Measurements from ENCODE around the gene NEUROD2.

The NEUROD2 gene

GRCh38 chr17:39612935-39613464 is 5.3 kb upstream of the NEUROD2 start:
- H3K36me3 ChIP-seq, result no peaks in the 10 kb centered on the region
- no peaks in the 10 kb centered on the region; the same call in 1 of the 2 replicates for H3K9me3 ChIP-seq
- H3K4me3 ChIP-seq (ENCODE audit: low read depth, low read length), result no peak overlapping the region
- peaks cover 39% of the 10 kb centered on the region for H3K27me3 ChIP-seq
- H3K4me1 ChIP-seq, result peaks cover 7% of the 10 kb centered on the region
- DNase-seq, result no peak
- TF ChIP-seq, protein P1, sequence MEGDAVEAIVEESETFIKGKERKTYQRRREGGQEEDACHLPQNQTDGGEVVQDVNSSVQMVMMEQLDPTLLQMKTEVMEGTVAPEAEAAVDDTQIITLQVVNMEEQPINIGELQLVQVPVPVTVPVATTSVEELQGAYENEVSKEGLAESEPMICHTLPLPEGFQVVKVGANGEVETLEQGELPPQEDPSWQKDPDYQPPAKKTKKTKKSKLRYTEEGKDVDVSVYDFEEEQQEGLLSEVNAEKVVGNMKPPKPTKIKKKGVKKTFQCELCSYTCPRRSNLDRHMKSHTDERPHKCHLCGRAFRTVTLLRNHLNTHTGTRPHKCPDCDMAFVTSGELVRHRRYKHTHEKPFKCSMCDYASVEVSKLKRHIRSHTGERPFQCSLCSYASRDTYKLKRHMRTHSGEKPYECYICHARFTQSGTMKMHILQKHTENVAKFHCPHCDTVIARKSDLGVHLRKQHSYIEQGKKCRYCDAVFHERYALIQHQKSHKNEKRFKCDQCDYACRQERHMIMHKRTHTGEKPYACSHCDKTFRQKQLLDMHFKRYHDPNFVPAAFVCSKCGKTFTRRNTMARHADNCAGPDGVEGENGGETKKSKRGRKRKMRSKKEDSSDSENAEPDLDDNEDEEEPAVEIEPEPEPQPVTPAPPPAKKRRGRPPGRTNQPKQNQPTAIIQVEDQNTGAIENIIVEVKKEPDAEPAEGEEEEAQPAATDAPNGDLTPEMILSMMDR (IDR thresholded peaks at IDR 0.05; ENCODE audit: low read depth, low read length), result no peak

DNA sequence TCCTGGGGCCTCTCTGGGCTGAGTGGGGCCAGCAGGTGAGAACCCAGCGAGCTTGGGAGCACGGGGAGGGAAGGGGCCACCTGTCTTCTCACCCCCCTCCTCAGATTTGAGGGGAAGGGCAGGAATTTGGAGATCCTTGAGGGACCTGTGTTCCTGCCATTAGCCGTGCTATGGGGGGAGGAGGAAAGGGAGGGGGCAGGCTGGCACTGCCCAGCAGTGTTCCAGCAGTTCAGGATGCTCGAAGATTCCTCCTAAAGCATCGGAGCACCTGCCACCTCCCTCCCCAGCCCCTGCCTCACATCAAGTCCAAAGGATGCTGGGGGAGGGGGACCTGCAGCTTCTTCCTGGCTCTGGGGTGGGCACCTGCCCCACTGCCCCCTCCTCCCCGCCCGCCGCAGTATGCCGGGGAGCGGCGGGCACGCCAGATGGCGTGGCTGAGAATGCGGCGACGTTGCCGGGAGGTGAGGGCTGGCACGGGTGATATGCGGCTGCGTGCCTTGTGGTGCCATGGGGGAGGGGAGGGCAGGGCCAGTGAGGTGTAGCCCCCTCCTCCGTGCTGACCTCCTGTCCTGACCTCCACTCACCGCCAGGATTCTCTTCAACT is 4.7 kb upstream of the NEUROD2 start:
- Histone ChIP-seq H3K4me1 (peaks cover 6% of the 10 kb centered on the region), H3K36me3 (no peaks in the 10 kb centered on the region), H3K4me3 (ENCODE audit: low read depth, low read length) (no peak overlapping the region), H3K27me3 (peaks cover 43% of the 10 kb centered on the region), H3K9me3 (no peaks in the 10 kb centered on the region; the same call in 1 of the 2 replicates)
- DNase-seq, result no peak
- TF ChIP-seq, protein P1 (IDR thresholded peaks at IDR 0.05; ENCODE audit: low read depth, low read length), result no peak

GRCh38 chr17:39611401-39612112 is 3.8 kb upstream of the NEUROD2 start:
- DNase-seq, result no peak
- Histone ChIP-seq H3K4me1 (no peaks in the 10 kb centered on the region), H3K9me3 (no peaks in the 10 kb centered on the region), H3K36me3 (no peaks in the 10 kb centered on the region), H3K4me3 (ENCODE audit: low read depth, low read length) (no peak overlapping the region), H3K27me3 (peaks cover 44% of the 10 kb centered on the region)
- TF ChIP-seq, protein P1 (IDR thresholded peaks at IDR 0.05; ENCODE audit: low read depth, low read length), result no peak

GRCh38 chr17:39609416-39610025 is 1.8 kb upstream of the NEUROD2 start:
- no peak for DNase-seq
- no peaks in the 10 kb centered on the region for H3K9me3 ChIP-seq
- no peak overlapping the region for H3K4me3 ChIP-seq (ENCODE audit: low read depth, low read length)
- peaks cover 65% of the 10 kb centered on the region for H3K27me3 ChIP-seq
- H3K4me1 ChIP-seq, result no peaks in the 10 kb centered on the region
- TF ChIP-seq, protein P1 (IDR thresholded peaks at IDR 0.05; ENCODE audit: low read depth, low read length), result no peak
- no peaks in the 10 kb centered on the region for H3K36me3 ChIP-seq

DNA sequence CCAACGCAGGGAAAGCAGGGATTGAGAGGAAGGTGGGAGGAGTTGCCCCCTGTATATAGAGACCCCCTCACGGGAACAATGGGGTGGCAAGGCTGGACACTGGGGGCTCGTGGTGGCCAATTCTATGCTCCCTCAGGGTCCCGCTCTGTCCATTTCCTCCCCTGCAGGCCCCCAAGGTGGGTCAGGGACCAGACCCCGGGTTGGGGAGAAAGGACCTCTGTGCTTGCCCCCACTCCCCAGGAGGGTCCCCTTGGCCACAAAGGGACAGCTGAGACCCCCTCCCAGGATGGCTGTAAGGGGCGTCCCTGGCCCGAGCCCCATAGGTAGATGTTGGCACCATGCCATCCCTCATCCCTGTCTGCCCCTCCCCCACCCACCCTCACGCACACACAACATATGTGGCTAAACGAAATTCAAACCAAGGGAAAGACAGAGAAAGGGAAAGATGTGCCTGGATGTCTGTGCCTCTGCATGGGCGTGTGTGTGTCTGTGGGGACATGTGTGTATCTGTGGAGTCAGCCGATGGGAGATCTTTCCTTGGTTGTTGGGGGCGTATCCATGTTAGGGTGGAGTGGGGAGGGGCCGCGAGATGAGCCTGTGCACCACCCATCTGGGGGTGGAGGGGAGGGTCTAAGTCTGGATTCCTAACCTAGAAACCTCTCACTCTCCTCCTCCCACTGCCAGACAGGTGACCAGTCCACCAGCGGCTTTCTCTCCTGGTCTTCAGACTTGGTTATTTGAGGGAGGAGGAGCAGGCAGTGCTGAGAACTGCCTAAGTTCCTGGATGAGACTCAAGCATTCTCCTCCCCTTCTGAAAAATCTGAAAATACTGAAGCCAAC is 642 bp upstream of the NEUROD2 start:
- Histone ChIP-seq H3K9me3 (no peaks in the 10 kb centered on the region), H3K36me3 (no peaks in the 10 kb centered on the region), H3K27me3 (peaks cover 76% of the 10 kb centered on the region), H3K4me3 (ENCODE audit: low read depth, low read length) (no peak overlapping the region), H3K4me1 (no peaks in the 10 kb centered on the region)
- no peak for DNase-seq
- TF ChIP-seq, protein P1 (IDR thresholded peaks at IDR 0.05; ENCODE audit: low read depth, low read length), result no peak
